H1 (cell line): Measurements from ENCODE around the gene SPRR1B. TPM values are rescaled to one million over a fixed set of nuclear protein-coding genes. Genes with fewer than 3 reads are reported as not detected.

Source experiments
- CTCF ChIP-seq, 3 experiments: IDR thresholded peaks; 1 replicate in 2 of 3; 2 replicates in 1 of 3; pipeline versions ENCODE4 v1.5.1 to v1.6.1; 2011; ENCODE audit warnings: low read length in 3 of 3, mild to moderate bottlenecking in 3 of 3, inconsistent platforms in 2 of 3, low read depth in 1 of 3, moderate library complexity in 1 of 3; ENCODE audit not compliant: insufficient read depth in 1 of 3; ENCODE audit errors: control extremely low read depth in 1 of 3
- JUND ChIP-seq: IDR thresholded peaks from 2 replicates; pipeline ENCODE4 v1.6.1; 2011; ENCODE audit warnings: mild to moderate bottlenecking, improper control_type of control experiment, low read length
- polyA plus RNA-seq, 7 experiments: library from polyadenylated mRNA; depleted of rRNA in 3 of 7; stranded (reverse) in 5 of 7; unstranded in 2 of 7; fragments of >200 nt in 5 of 7; fragments of 200-250 nt in 2 of 7; gene quantifications; 1 replicate in 5 of 7; 2 replicates in 1 of 7; 4 replicates in 1 of 7; pipeline versions ENCODE4 v1.2.1 to v1.2.3, GENCODE V29; 2011 to 2013; ENCODE audit warnings: missing spikeins in 2 of 7, mixed read lengths in 2 of 7
- total RNA-seq: library from RNA; stranded (reverse); fragmentation: NEBNext Ultra II Directional; extraction: Animal tissue kit (Norgen Biotek cat#: 25700); gene quantifications from 2 replicates; pipeline ENCODE4 v1.2.1, GENCODE V29; 2021

The SPRR1B gene
- total and polyA plus RNA-seq, 2 of the 8 experiments (the other 6 are each of a cell fraction or from before 2014, with no cell fraction given) = 0.23 TPM; not detected in 1

- TF ChIP-seq JUND (no peak), CTCF (IDR thresholded peaks at IDR 0.05; ENCODE audit: control extremely low read depth in 1 of 3, insufficient read depth in 1 of 3, low read depth in 1 of 3, low read length in 3 of 3) (peak; percentile 53 to 67 (median 54))
- TF ChIP-seq, all 59 proteins: peak for 4
These were observed 1.8 kb downstream of the SPRR1B start (continued) for GRCh38 chr1:153032677-153033308.
